Astrocyte (in vitro differentiated cells and primary cell): ENCODE data around the gene ZNF740. TPM values are rescaled to one million over a fixed set of nuclear protein-coding genes. Genes with fewer than 3 reads are reported as not detected.

ENCODE experiments used
- DNase-seq: peaks from one replicate; pipeline ENCODE4 v3.0.0-alpha.2; 2010; ENCODE audit warnings: low read depth
- FAIRE-seq: peaks from 2 replicates; lab custom pipeline; 2011; peaks lifted over from hg19 to GRCh38; lab: Jason Lieb, UNC
- H2AFZ ChIP-seq: 2 replicates; pipeline ENCODE4 v1.6.0; 2012; ENCODE audit warnings: low read depth, low read length, inconsistent platforms
- H3K27ac ChIP-seq: 2 replicates; pipeline ENCODE4 v1.5.1; 2011; ENCODE audit warnings: low read depth, low read length, inconsistent platforms
- H3K27me3 ChIP-seq: 2 replicates; pipeline ENCODE4 v1.6.0; 2011; ENCODE audit warnings: low read length, inconsistent platforms; ENCODE audit not compliant: insufficient read depth
- H3K36me3 ChIP-seq: 2 replicates; pipeline ENCODE4 v1.5.1; 2011; ENCODE audit warnings: low read length, inconsistent platforms; ENCODE audit not compliant: insufficient read depth
- H3K4me1 ChIP-seq: 2 replicates; pipeline ENCODE4 v1.5.1; 2011; ENCODE audit warnings: low read length, inconsistent platforms; ENCODE audit not compliant: insufficient read depth
- H3K4me2 ChIP-seq: 2 replicates; pipeline ENCODE4 v1.6.0; 2012; ENCODE audit warnings: low read length, inconsistent platforms
- H3K4me3 ChIP-seq: 2 replicates; pipeline ENCODE4 v1.5.1; 2011; ENCODE audit warnings: low read depth, mild to moderate bottlenecking, low read length, inconsistent platforms; ENCODE audit not compliant: insufficient read depth
- H3K79me2 ChIP-seq: 2 replicates; pipeline ENCODE4 v1.6.0; 2012; ENCODE audit warnings: mild to moderate bottlenecking, low read length, inconsistent platforms; ENCODE audit not compliant: insufficient read depth
- H3K9ac ChIP-seq: 2 replicates; pipeline ENCODE4 v1.6.0; 2012; ENCODE audit warnings: mild to moderate bottlenecking, low read length, inconsistent platforms
- H3K9me3 ChIP-seq: 2 replicates; pipeline ENCODE4 v1.5.1; 2012; ENCODE audit warnings: low read depth, mild to moderate bottlenecking, low read length, inconsistent platforms; ENCODE audit not compliant: insufficient read depth
- H4K20me1 ChIP-seq: 2 replicates; pipeline ENCODE4 v1.6.0; 2012; ENCODE audit warnings: low read length, inconsistent platforms; ENCODE audit not compliant: insufficient read depth
- H3K27ac Mint-ChIP-seq: one replicate; pipeline ENCODE4 v1.8.0; 2021; ENCODE audit warnings: mild to moderate bottlenecking, mixed read lengths; ENCODE audit not compliant: unreplicated experiment
- H3K27me3 Mint-ChIP-seq: one replicate; pipeline ENCODE4 v1.8.0; 2021; ENCODE audit warnings: low read depth, mixed read lengths; ENCODE audit not compliant: unreplicated experiment
- H3K36me3 Mint-ChIP-seq: one replicate; pipeline ENCODE4 v1.8.0; 2021; ENCODE audit warnings: low read depth, mixed read lengths; ENCODE audit not compliant: unreplicated experiment
- H3K4me1 Mint-ChIP-seq: one replicate; pipeline ENCODE4 v1.8.0; 2021; ENCODE audit warnings: low read depth, mixed read lengths; ENCODE audit not compliant: unreplicated experiment
- H3K4me3 Mint-ChIP-seq: one replicate; pipeline ENCODE4 v1.8.0; 2021; ENCODE audit warnings: mild to moderate bottlenecking, moderate library complexity, mixed read lengths; ENCODE audit not compliant: unreplicated experiment
- H3K9me3 Mint-ChIP-seq: one replicate; pipeline ENCODE4 v1.8.0; 2021; ENCODE audit warnings: mild to moderate bottlenecking, mixed read lengths; ENCODE audit not compliant: unreplicated experiment
- EZH2 ChIP-seq: IDR thresholded peaks from 2 replicates; pipeline ENCODE4 v1.6.1; 2012; ENCODE audit warnings: mild to moderate bottlenecking, low read length, inconsistent platforms; ENCODE audit not compliant: insufficient read depth
- total RNA-seq: library from RNA; stranded (reverse); gene quantifications from 2 replicates; pipeline ENCODE4 v1.2.1, GENCODE V29; 2021
- TF ChIP-seq, protein P1 (sequence below): IDR thresholded peaks from 2 replicates; pipeline ENCODE4 v1.5.1; 2011; ENCODE audit warnings: low read depth, mild to moderate bottlenecking, inconsistent platforms, low read length, moderate library complexity; ENCODE audit not compliant: insufficient read depth

ZNF740 gene
- total RNA-seq, 1 donor from 2014 or later: 31.0 TPM

- FAIRE-seq: no peak
- Mint-ChIP-seq H3K9me3 (peaks cover 2% of the 10 kb centered on the region), H3K27ac (no peak overlapping the region), H3K4me3 (no peak overlapping the region), H3K36me3 (peaks cover 11% of the 10 kb centered on the region), H3K27me3 (peaks cover 25% of the 10 kb centered on the region), H3K4me1 (no peaks in the 10 kb centered on the region)
- Histone ChIP-seq H3K9ac (no peak overlapping the region), H3K79me2 (no peaks in the 10 kb centered on the region), H3K4me3 (no peak overlapping the region), H3K4me2 (no peak overlapping the region), H3K9me3 (no peaks in the 10 kb centered on the region), H2AFZ (no peak overlapping the region), H3K36me3 (no peaks in the 10 kb centered on the region), H3K27me3 (no peaks in the 10 kb centered on the region), H4K20me1 (no peaks in the 10 kb centered on the region), H3K27ac (no peak overlapping the region), H3K4me1 (no peaks in the 10 kb centered on the region)
- no peak for DNase-seq
- no peak for TF ChIP-seq EZH2
- TF ChIP-seq, protein P1, sequence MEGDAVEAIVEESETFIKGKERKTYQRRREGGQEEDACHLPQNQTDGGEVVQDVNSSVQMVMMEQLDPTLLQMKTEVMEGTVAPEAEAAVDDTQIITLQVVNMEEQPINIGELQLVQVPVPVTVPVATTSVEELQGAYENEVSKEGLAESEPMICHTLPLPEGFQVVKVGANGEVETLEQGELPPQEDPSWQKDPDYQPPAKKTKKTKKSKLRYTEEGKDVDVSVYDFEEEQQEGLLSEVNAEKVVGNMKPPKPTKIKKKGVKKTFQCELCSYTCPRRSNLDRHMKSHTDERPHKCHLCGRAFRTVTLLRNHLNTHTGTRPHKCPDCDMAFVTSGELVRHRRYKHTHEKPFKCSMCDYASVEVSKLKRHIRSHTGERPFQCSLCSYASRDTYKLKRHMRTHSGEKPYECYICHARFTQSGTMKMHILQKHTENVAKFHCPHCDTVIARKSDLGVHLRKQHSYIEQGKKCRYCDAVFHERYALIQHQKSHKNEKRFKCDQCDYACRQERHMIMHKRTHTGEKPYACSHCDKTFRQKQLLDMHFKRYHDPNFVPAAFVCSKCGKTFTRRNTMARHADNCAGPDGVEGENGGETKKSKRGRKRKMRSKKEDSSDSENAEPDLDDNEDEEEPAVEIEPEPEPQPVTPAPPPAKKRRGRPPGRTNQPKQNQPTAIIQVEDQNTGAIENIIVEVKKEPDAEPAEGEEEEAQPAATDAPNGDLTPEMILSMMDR: no peak
Observed at GRCh38 chr12:53152390-53152789, 28.1 kb upstream of the ZNF740 start.

DNA sequence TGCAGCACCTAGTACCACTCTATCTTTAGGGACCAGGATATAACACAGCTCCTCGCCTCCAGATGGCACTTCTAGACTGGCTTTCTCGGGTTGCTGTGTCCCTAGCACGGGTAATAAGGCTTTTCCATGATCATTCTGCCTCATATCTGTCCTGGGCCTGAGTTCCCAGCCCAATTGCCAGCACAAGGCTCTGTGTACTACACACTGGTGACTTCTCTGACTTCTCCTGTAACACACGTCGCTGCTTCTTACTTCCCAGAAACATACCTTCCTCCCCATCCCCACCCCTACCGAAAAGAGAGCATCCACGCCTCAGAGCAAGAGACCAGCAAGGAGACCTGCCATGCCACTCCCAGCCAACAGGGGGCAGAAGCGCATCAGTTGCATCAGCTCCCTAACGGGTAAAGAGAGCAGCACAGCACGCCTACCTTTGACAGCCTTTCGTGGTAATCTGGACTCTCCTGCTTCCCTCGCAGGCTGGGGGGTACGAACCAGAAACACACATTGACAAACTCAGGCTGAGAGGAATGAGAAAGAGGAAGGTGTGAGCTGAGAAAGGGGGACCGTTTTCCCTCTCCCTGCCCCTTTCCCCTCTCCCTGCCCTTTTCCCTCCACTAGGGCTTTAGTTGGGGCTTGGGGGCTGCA, 21.2 kb upstream of the ZNF740 start:
- Histone ChIP-seq H3K27me3 (no peaks in the 10 kb centered on the region), H3K4me1 (no peaks in the 10 kb centered on the region), H3K4me2 (no peak overlapping the region), H3K36me3 (no peaks in the 10 kb centered on the region), H2AFZ (peak overlapping the region; percentile 66), H3K79me2 (no peaks in the 10 kb centered on the region), H3K4me3 (no peak overlapping the region), H3K27ac (no peak overlapping the region), H4K20me1 (no peaks in the 10 kb centered on the region), H3K9me3 (no peaks in the 10 kb centered on the region), H3K9ac (no peak overlapping the region)
- H3K27me3 Mint-ChIP-seq: peaks cover 1% of the 10 kb centered on the region
- DNase-seq: peak; percentile 26
- FAIRE-seq: no peak
- no peaks in the 10 kb centered on the region for H3K9me3 Mint-ChIP-seq
- peaks cover 6% of the 10 kb centered on the region for H3K36me3 Mint-ChIP-seq
- H3K27ac Mint-ChIP-seq: no peak overlapping the region
- no peaks in the 10 kb centered on the region for H3K4me1 Mint-ChIP-seq
- TF ChIP-seq, protein P1: peak; percentile 98
- no peak for TF ChIP-seq EZH2
- H3K4me3 Mint-ChIP-seq: no peak overlapping the region

GRCh38 chr12:53160000-53160399, 20.5 kb upstream of the ZNF740 start:
- DNase-seq (no peak), FAIRE-seq (no peak)
- Mint-ChIP-seq H3K4me3 (no peak overlapping the region), H3K27ac (no peak overlapping the region), H3K27me3 (no peaks in the 10 kb centered on the region), H3K9me3 (no peaks in the 10 kb centered on the region), H3K4me1 (no peaks in the 10 kb centered on the region), H3K36me3 (peaks cover 7% of the 10 kb centered on the region)
- Histone ChIP-seq H3K4me1 (no peaks in the 10 kb centered on the region), H3K27ac (no peak overlapping the region), H3K36me3 (no peaks in the 10 kb centered on the region), H3K9ac (no peak overlapping the region), H4K20me1 (no peaks in the 10 kb centered on the region), H2AFZ (no peak overlapping the region), H3K4me3 (no peak overlapping the region), H3K79me2 (no peaks in the 10 kb centered on the region), H3K4me2 (no peak overlapping the region), H3K27me3 (no peaks in the 10 kb centered on the region), H3K9me3 (no peaks in the 10 kb centered on the region)
- TF ChIP-seq, protein P1: no peak
- no peak for TF ChIP-seq EZH2
